ENCODE results near the gene KCNF1. TPM values are rescaled to one million over a fixed set of nuclear protein-coding genes. Genes with fewer than 3 reads are reported as not detected.

Gene KCNF1
- total RNA-seq, 2 donors from 2014 or later: 1.0 TPM; not detected in 1

GRCh38 chr2:10905006-10905861 lies 6.5 kb upstream of the KCNF1 start:
- WGBS: 67% methylated on average over 9 of the region's 9 CpGs
- no peak for DNase-seq (ENCODE audit: low spot score)
- Histone ChIP-seq H3K4me1 (replicated peaks) (no peaks in the 10 kb centered on the region), H3K4me3 (no peak overlapping the region), H3K27ac (no peak overlapping the region), H3K36me3 (no peaks in the 10 kb centered on the region), H3K9me3 (no peaks in the 10 kb centered on the region), H3K27me3 (replicated peaks; ENCODE audit: insufficient read depth) (no peaks in the 10 kb centered on the region)
- no peak for TF ChIP-seq POLR2A (IDR thresholded peaks at IDR 0.05)
- TF ChIP-seq, protein P1, sequence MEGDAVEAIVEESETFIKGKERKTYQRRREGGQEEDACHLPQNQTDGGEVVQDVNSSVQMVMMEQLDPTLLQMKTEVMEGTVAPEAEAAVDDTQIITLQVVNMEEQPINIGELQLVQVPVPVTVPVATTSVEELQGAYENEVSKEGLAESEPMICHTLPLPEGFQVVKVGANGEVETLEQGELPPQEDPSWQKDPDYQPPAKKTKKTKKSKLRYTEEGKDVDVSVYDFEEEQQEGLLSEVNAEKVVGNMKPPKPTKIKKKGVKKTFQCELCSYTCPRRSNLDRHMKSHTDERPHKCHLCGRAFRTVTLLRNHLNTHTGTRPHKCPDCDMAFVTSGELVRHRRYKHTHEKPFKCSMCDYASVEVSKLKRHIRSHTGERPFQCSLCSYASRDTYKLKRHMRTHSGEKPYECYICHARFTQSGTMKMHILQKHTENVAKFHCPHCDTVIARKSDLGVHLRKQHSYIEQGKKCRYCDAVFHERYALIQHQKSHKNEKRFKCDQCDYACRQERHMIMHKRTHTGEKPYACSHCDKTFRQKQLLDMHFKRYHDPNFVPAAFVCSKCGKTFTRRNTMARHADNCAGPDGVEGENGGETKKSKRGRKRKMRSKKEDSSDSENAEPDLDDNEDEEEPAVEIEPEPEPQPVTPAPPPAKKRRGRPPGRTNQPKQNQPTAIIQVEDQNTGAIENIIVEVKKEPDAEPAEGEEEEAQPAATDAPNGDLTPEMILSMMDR (IDR thresholded peaks at IDR 0.05): no peak
- no peak for TF ChIP-seq POLR2AphosphoS5 (IDR thresholded peaks at IDR 0.05)
- intact Hi-C loops (cut with DNase I): no loop called here

DNA sequence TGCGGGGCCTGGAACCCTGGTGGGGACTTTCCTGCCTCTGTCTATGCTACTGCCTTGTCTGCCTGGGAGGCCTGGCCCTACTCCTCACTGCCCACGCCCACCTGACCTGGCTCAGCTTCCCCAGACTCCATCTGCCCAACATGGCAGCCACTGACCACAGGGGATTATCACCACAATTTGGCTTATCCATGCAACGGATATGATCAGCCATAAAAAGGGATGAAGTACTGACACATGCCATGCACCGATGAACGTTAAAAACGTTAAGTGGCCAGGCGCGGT lies 5.9 kb upstream of the KCNF1 start:
- Histone ChIP-seq H3K4me3 (no peak overlapping the region), H3K4me1 (replicated peaks) (no peaks in the 10 kb centered on the region), H3K27me3 (replicated peaks; ENCODE audit: insufficient read depth) (no peaks in the 10 kb centered on the region), H3K27ac (no peak overlapping the region), H3K9me3 (no peaks in the 10 kb centered on the region), H3K36me3 (no peaks in the 10 kb centered on the region)
- intact Hi-C loops (cut with DNase I): no loop called here
- 92% methylated on average over 8 of the region's 8 CpGs for WGBS
- DNase-seq (ENCODE audit: low spot score): no peak
- TF ChIP-seq POLR2A (IDR thresholded peaks at IDR 0.05): no peak
- TF ChIP-seq POLR2AphosphoS5 (IDR thresholded peaks at IDR 0.05): no peak
- TF ChIP-seq, protein P1 (IDR thresholded peaks at IDR 0.05): no peak

GRCh38 chr2:10906926-10907625 lies 4.7 kb upstream of the KCNF1 start:
- Histone ChIP-seq H3K9me3 (no peaks in the 10 kb centered on the region), H3K4me3 (no peak overlapping the region), H3K36me3 (no peaks in the 10 kb centered on the region), H3K27ac (no peak overlapping the region), H3K4me1 (replicated peaks) (no peaks in the 10 kb centered on the region), H3K27me3 (replicated peaks; ENCODE audit: insufficient read depth) (no peaks in the 10 kb centered on the region)
- 94% methylated on average over 14 of the region's 14 CpGs for WGBS
- TF ChIP-seq POLR2A (IDR thresholded peaks at IDR 0.05) (no peak), POLR2AphosphoS5 (IDR thresholded peaks at IDR 0.05) (no peak)
- TF ChIP-seq, protein P1 (IDR thresholded peaks at IDR 0.05): no peak
- no peak for DNase-seq (ENCODE audit: low spot score)
- intact Hi-C loops (cut with DNase I): no loop called here

DNA sequence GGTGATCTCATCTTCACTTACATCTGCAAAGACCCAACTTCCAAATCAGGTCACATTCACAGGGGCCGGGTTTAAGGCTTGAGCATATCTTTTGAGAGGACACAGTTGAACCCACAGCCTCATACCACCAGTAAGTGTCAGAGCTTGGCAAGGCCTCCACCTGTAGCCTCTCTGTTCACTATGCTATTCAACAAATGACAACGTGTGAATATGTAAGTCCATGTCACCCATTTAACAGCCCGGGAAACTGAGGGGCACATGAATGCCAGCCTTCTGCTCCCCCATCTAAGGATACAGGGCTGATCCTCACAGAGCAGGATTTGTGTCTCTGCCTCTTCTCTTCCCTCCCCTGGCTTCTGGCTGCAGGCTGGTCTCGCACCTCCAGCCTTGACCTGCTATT lies 3.5 kb upstream of the KCNF1 start:
- H3K27ac ChIP-seq: no peak overlapping the region
- 95% methylated on average over 4 of the region's 4 CpGs for WGBS
- no peaks in the 10 kb centered on the region for H3K4me1 ChIP-seq (replicated peaks)
- H3K4me3 ChIP-seq: no peak overlapping the region
- peaks cover 4% of the 10 kb centered on the region for H3K27me3 ChIP-seq (replicated peaks; ENCODE audit: insufficient read depth)
- TF ChIP-seq POLR2AphosphoS5 (IDR thresholded peaks at IDR 0.05) (no peak), POLR2A (IDR thresholded peaks at IDR 0.05) (no peak)
- TF ChIP-seq, protein P1 (IDR thresholded peaks at IDR 0.05): no peak
- H3K9me3 ChIP-seq: no peaks in the 10 kb centered on the region
- intact Hi-C loops (cut with DNase I): no loop called here
- no peaks in the 10 kb centered on the region for H3K36me3 ChIP-seq
- no peak for DNase-seq (ENCODE audit: low spot score)
